ENCODE results near the gene TDRD9. TPM values are rescaled to one million over a fixed set of nuclear protein-coding genes. Genes with fewer than 3 reads are reported as not detected.

TDRD9 gene
- total RNA-seq: 8.5 TPM
- long read RNA-seq, partial matches to known transcripts: 0 of 4 reads
- long read RNA-seq, other reads (novel, unspliced or antisense): 4 of 4 reads

GRCh38 chr14:103928011-103928890 lies at the start of gene TDRD9:
TDRD9 (plus strand) TSS chr14:103928456; CDS start chr14:103928510, 54 bp downstream.
- no peak for ATAC-seq
- Histone ChIP-seq H3K36me3 (no peaks in the 10 kb centered on the region), H3K4me1 (no peaks in the 10 kb centered on the region), H3K27me3 (ENCODE audit: low read depth) (no peaks in the 10 kb centered on the region), H3K9me3 (no peaks in the 10 kb centered on the region), H3K4me3 (no peak within 1 kb of the TSS), H3K27ac (no peak within 1 kb of the TSS)
- intact Hi-C loops (cut with DNase I): no loop called here
- no peak for DNase-seq
- TF ChIP-seq, protein P1, sequence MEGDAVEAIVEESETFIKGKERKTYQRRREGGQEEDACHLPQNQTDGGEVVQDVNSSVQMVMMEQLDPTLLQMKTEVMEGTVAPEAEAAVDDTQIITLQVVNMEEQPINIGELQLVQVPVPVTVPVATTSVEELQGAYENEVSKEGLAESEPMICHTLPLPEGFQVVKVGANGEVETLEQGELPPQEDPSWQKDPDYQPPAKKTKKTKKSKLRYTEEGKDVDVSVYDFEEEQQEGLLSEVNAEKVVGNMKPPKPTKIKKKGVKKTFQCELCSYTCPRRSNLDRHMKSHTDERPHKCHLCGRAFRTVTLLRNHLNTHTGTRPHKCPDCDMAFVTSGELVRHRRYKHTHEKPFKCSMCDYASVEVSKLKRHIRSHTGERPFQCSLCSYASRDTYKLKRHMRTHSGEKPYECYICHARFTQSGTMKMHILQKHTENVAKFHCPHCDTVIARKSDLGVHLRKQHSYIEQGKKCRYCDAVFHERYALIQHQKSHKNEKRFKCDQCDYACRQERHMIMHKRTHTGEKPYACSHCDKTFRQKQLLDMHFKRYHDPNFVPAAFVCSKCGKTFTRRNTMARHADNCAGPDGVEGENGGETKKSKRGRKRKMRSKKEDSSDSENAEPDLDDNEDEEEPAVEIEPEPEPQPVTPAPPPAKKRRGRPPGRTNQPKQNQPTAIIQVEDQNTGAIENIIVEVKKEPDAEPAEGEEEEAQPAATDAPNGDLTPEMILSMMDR (IDR thresholded peaks at IDR 0.05): no peak

- intact Hi-C loops (cut with DNase I): no loop called here
Measured at GRCh38 chr14:103879118-103879569, 49.1 kb upstream of the TDRD9 start.

DNA sequence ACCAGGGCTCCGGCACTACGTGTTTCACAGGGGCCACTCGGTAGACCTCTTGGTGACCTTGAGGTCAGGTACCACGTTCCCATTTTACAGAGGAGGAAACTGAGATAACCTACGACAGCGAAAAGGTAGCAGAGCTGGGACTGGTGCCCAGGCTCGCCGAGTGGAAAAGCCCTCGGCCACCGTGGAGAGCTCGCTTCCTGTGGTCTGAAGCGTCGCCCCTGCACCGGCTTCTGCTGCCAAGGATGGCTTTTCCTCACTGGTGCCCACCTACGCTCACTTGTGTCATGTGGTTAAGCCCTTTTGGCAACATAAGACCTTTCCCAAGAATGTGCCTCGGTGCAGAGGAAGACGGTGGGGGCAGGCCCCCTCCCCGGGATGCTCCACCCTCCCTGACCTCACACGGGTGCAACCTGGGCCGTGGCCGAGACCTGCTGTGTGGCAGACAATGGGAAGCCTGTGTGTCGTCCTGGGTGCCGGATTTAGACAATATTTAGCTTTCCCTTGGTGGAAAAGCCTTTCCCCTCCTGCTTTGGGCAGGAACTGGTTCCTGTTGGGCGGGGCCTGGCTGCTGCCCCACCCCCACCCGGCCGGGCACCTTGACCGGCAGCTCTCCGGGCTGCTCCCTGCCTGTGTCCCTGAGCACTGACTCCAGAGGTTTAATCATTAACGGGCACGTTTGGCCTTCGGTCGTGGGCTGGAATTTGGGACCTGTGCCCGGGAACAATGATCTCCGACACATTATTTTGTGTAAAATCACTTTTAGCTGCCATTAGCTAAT lies 48.5 kb upstream of the TDRD9 start:
- peak overlapping the region; percentile 49 for H3K4me3 ChIP-seq
- H3K9me3 ChIP-seq: no peaks in the 10 kb centered on the region
- no peaks in the 10 kb centered on the region for H3K27me3 ChIP-seq (ENCODE audit: low read depth)
- intact Hi-C loops (cut with DNase I): no loop called here
- DNase-seq (peak; percentile 82), ATAC-seq (peak; percentile 91 to 95)
- peaks cover 45% of the 10 kb centered on the region for H3K4me1 ChIP-seq
- TF ChIP-seq, protein P1 (IDR thresholded peaks at IDR 0.05): no peak
- H3K36me3 ChIP-seq: no peaks in the 10 kb centered on the region
- peak overlapping the region; percentile 83 for H3K27ac ChIP-seq

More at GRCh38 chr14:103879118-103879569, 49.1 kb upstream of the TDRD9 start:
- peak overlapping the region; percentile 49 for H3K4me3 ChIP-seq
- DNase-seq: no peak
- TF ChIP-seq, protein P1 (IDR thresholded peaks at IDR 0.05): no peak
- no peak for ATAC-seq
- no peaks in the 10 kb centered on the region for H3K9me3 ChIP-seq
- H3K36me3 ChIP-seq: no peaks in the 10 kb centered on the region
- peaks cover 45% of the 10 kb centered on the region for H3K4me1 ChIP-seq
- peak overlapping the region; percentile 83 for H3K27ac ChIP-seq
- H3K27me3 ChIP-seq (ENCODE audit: low read depth): no peaks in the 10 kb centered on the region

- H3K36me3 ChIP-seq: no peaks in the 10 kb centered on the region
- intact Hi-C loops (cut with DNase I): no loop called here
- peak; percentile 90 for DNase-seq
- no peaks in the 10 kb centered on the region for H3K27me3 ChIP-seq (ENCODE audit: low read depth)
- peaks cover 45% of the 10 kb centered on the region for H3K4me1 ChIP-seq
- ATAC-seq: peak; percentile 72 to 77
- TF ChIP-seq, protein P1 (IDR thresholded peaks at IDR 0.05): no peak
- H3K4me3 ChIP-seq: peak overlapping the region; percentile 49
- no peaks in the 10 kb centered on the region for H3K9me3 ChIP-seq
- H3K27ac ChIP-seq: peak overlapping the region; percentile 83
Measured at GRCh38 chr14:103880348-103881267, 47.6 kb upstream of the TDRD9 start.
